Esophagus muscularis mucosa (tissue), 4 donors: ENCODE data around the gene COPS4. TPM values are rescaled to one million over a fixed set of nuclear protein-coding genes. Genes with fewer than 3 reads are reported as not detected.

Source experiments
- DNase-seq: peaks from one replicate; pipeline ENCODE4 v3.0.0-alpha.2; 2017; ENCODE audit errors: extremely low spot score
- H3K27ac ChIP-seq, 4 donors: fragments of 200-600 bp; sonication (generic); replicated peaks in 1 of 4; 1 replicate in 3 of 4; 2 replicates in 1 of 4; pipeline ENCODE4 v1.5.1; 2016 to 2019; ENCODE audit warnings: mild to moderate bottlenecking in 1 of 4
- H3K27me3 ChIP-seq, 4 donors: fragments of 200-600 bp; sonication (generic); one replicate each; pipeline versions ENCODE4 v1.5.1 to v1.6.0; 2016 to 2019
- H3K36me3 ChIP-seq, 4 donors: fragments of 200-600 bp; sonication (generic); one replicate each; pipeline ENCODE4 v1.5.1; 2016 to 2019
- H3K4me1 ChIP-seq, 4 donors: fragments of 200-600 bp; sonication (generic); one replicate each; pipeline ENCODE4 v1.5.1; 2016 to 2019
- H3K4me3 ChIP-seq, 4 donors: fragments of 200-600 bp; sonication (generic); 1 replicate in 2 of 4; 2 replicates in 2 of 4; pipeline ENCODE4 v1.5.1; 2016 to 2019; ENCODE audit warnings: mild to moderate bottlenecking in 4 of 4, moderate library complexity in 1 of 4
- H3K9me3 ChIP-seq, 4 donors: fragments of 200-600 bp; sonication (generic); 1 replicate in 3 of 4; 2 replicates in 1 of 4; pipeline ENCODE4 v1.5.1; 2016 to 2019
- EP300 ChIP-seq: sonication (generic); formaldehyde crosslinking; IDR thresholded peaks from one replicate; pipeline ENCODE4 v1.6.1; 2017; ENCODE audit warnings: antibody characterized with exemption
- POLR2A ChIP-seq: fragments of 450-650 bp; IDR thresholded peaks from one replicate; pipeline ENCODE4 v1.6.1; 2017; ENCODE audit warnings: antibody characterized with exemption, moderate library complexity, mild to moderate bottlenecking, low read depth
- POLR2AphosphoS5 ChIP-seq, 2 donors: sonication (generic); formaldehyde crosslinking; IDR thresholded peaks; one replicate each; pipeline ENCODE4 v1.6.1; 2017; ENCODE audit warnings: antibody characterized with exemption in 2 of 2
- WGBS: methylation state at CpG from one replicate; pipeline ENCODE4 v1.1.5; 2018; 5-methylcytosine and 5-hydroxymethylcytosine counted together
- intact Hi-C: fragments of 100-400 bp; cut with DNase I; formaldehyde crosslinking; loops from one replicate; pipeline ENCODE4 v1.15.1; 2023
- total RNA-seq, 4 donors: library from RNA; depleted of rRNA; stranded (reverse); fragments of >200 nt; gene quantifications; one replicate each; pipeline versions ENCODE4 v1.1.0 to v1.2.1, GENCODE V29; 2016
- TF ChIP-seq, protein P1 (sequence below), 3 experiments: fragments of 200-600 bp in 2 of 3; fragments of 450-650 bp in 1 of 3; sonication (generic) in 2 of 3; IDR thresholded peaks; one replicate each; pipeline ENCODE4 v1.5.1; 2017 to 2019; ENCODE audit warnings: antibody characterized with exemption in 3 of 3, mild to moderate bottlenecking in 2 of 3, moderate library complexity in 1 of 3

The COPS4 gene
- total RNA-seq, 4 donors from 2014 or later, result 54.8 to 63.7 (median 57.7) TPM

DNA sequence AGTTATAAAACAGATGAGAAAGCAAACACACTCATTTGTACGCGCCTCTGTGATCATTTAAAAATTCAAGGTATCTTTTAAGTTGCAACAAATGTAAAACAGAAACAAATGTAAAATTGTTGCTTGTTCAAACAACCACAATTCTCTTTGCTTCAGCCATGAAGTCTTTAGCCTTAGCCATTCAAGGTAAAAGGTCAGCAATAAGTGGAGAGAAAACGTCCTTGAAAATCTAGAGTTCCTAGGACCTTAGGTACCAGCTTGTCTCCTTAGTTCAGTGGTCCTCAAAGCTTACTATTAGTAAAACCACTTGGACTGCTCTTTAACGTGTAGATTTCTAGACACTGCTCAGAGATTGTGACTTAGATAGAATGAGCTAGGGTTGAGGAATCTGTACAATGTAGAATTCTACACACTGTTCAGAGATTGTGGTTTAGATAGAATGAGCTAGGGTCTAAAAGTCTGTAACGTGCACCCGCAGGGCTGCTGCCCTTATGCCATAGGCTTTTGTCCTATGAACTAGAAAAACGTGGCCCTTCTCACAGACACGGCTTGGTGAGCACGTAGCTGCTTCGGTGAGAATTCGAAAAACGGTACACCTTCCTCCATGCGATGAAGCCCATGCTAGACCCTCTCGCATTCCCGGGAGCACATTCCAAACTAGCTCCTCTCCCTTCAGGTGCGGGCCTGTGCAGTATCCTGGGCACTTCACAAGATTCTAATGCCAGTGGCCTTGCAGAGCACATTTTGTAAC, 77.9 kb downstream of the COPS4 start:
- Histone ChIP-seq H3K36me3 (no peaks in the 10 kb centered on the region), H3K4me1 (peaks cover 8 to 16% (median 15%) of the 10 kb centered on the region in 4 donors), H3K27ac (no peak overlapping the region), H3K4me3 (peak overlapping the region in 1 of 4 donors; percentile 12), H3K27me3 (no peaks in the 10 kb centered on the region), H3K9me3 (no peaks in the 10 kb centered on the region)
- 85% methylated on average over 16 of the region's 16 CpGs for WGBS
- DNase-seq, result no peak
- intact Hi-C loops, result loop anchor here (5.0 kb wide), 1 partner anchor 36 kb away; no protein-coding TSS in a partner anchor
- no peak for TF ChIP-seq EP300
- TF ChIP-seq, protein P1, sequence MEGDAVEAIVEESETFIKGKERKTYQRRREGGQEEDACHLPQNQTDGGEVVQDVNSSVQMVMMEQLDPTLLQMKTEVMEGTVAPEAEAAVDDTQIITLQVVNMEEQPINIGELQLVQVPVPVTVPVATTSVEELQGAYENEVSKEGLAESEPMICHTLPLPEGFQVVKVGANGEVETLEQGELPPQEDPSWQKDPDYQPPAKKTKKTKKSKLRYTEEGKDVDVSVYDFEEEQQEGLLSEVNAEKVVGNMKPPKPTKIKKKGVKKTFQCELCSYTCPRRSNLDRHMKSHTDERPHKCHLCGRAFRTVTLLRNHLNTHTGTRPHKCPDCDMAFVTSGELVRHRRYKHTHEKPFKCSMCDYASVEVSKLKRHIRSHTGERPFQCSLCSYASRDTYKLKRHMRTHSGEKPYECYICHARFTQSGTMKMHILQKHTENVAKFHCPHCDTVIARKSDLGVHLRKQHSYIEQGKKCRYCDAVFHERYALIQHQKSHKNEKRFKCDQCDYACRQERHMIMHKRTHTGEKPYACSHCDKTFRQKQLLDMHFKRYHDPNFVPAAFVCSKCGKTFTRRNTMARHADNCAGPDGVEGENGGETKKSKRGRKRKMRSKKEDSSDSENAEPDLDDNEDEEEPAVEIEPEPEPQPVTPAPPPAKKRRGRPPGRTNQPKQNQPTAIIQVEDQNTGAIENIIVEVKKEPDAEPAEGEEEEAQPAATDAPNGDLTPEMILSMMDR (IDR thresholded peaks at IDR 0.05), result no peak
- no peak for TF ChIP-seq POLR2AphosphoS5 (IDR thresholded peaks at IDR 0.05)
- TF ChIP-seq POLR2A, result no peak

DNA sequence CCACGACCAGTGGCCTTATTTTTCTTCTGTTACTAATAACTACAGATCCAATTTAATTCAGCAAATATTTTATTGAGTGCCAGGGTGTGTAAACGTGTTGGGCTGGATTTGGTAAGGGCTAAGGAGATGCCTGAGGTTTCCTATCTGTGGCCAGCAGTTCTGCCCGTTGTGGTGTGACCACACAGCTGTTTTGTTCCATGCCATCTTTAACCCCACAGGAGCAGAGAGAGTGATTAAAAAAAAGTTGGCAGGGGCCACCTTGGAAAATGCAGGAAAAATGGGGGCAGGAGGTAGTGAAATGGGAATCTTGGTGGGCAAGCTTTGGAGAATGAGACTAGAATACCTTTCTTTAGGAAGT, 78.4 kb downstream of the COPS4 start:
- DNase-seq, result no peak
- peaks cover 8 to 16% (median 15%) of the 10 kb centered on the region in 4 donors for H3K4me1 ChIP-seq
- TF ChIP-seq POLR2AphosphoS5 (IDR thresholded peaks at IDR 0.05) (no peak), POLR2A (no peak), EP300 (no peak)
- TF ChIP-seq, protein P1 (IDR thresholded peaks at IDR 0.05), result no peak
- intact Hi-C loops, result loop anchor here (5.0 kb wide), 1 partner anchor 36 kb away; no protein-coding TSS in a partner anchor
- peak overlapping the region in 1 of 4 donors; percentile 12 for H3K4me3 ChIP-seq
- WGBS, result 52% methylated on average over 3 of the region's 3 CpGs
- H3K27me3 ChIP-seq, result no peaks in the 10 kb centered on the region
- H3K27ac ChIP-seq, result no peak overlapping the region
- H3K36me3 ChIP-seq, result no peaks in the 10 kb centered on the region
- H3K9me3 ChIP-seq, result no peaks in the 10 kb centered on the region

DNA sequence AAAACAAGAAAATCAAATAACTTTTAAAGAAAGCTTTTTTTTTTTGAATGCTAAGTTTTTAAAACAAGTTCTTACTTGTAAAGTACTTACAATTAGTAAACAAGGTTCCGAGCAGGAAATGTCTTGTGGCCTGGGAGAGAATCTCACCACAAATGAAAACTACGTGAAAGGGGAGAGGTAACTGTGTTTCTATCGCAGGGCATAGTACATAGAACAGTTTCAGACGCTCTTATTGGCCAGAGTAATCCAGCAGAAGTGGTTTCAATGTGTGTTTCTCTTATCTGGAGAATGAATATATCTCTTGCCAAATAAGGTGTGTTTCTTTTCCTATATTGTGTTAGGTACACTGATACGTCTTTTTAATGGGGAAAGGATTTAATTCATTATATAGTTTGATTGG, 79.6 kb downstream of the COPS4 start, which contains the start of gene PLAC8:
Gene PLAC8 (minus strand): TSS at position 154 of the 400 bp plus-strand sequence. CDS start 6,808 bp downstream, outside the sequence.
- H3K27me3 ChIP-seq, result no peaks in the 10 kb centered on the region
- DNase-seq, result no peak
- no peaks in the 10 kb centered on the region for H3K9me3 ChIP-seq
- intact Hi-C loops, result loop anchor here (5.0 kb wide), 1 partner anchor 37 kb away; no protein-coding TSS in a partner anchor
- no peaks in the 10 kb centered on the region for H3K36me3 ChIP-seq
- peaks cover 5 to 11% (median 10%) of the 10 kb centered on the region in 4 donors for H3K4me1 ChIP-seq
- peak within 1 kb of the TSS in 1 of 4 donors; percentile 12 for H3K4me3 ChIP-seq
- TF ChIP-seq POLR2A (no peak), POLR2AphosphoS5 (IDR thresholded peaks at IDR 0.05) (no peak), EP300 (no peak)
- TF ChIP-seq, protein P1 (IDR thresholded peaks at IDR 0.05), result no peak
- 72% methylated on average over 5 of the region's 5 CpGs for WGBS
- no peak within 1 kb of the TSS for H3K27ac ChIP-seq

DNA sequence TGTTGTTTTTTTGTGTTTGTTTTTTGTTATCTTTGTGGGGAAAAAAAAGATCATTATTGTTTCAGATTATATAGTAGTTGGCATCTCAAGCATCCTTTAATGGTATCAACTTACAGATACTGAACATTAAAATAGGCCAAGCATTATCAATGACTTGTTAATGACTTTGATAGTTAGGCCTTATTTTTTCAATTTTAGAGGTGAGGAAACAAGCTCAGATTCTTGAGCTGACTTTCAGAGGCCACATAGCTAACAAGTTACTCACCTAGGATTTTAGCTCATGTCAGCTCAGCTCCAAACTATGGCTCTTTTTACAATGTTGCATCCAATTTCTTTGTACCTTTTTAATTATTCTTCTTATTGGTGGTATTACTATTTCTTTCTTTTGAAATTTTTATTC, 80.0 kb downstream of the COPS4 start:
- no peaks in the 10 kb centered on the region for H3K36me3 ChIP-seq
- H3K4me3 ChIP-seq, result no peak overlapping the region
- H3K4me1 ChIP-seq, result peaks cover 3 to 8% (median 6%) of the 10 kb centered on the region in 4 donors
- H3K27me3 ChIP-seq, result no peaks in the 10 kb centered on the region
- TF ChIP-seq POLR2A, result no peak
- TF ChIP-seq POLR2AphosphoS5 (IDR thresholded peaks at IDR 0.05), result no peak
- TF ChIP-seq, protein P1 (IDR thresholded peaks at IDR 0.05), result no peak
- TF ChIP-seq EP300, result no peak
- H3K9me3 ChIP-seq, result no peaks in the 10 kb centered on the region
- no peak for DNase-seq
- intact Hi-C loops, result loop anchor here (5.0 kb wide), 2 partner anchors 38 to 132 kb away; no protein-coding TSS in a partner anchor
- no peak overlapping the region for H3K27ac ChIP-seq
